Suprapubic skin (tissue), 4 donors: ENCODE data around the gene RASGEF1B. TPM values are rescaled to one million over a fixed set of nuclear protein-coding genes. Genes with fewer than 3 reads are reported as not detected.

Experiments used
- DNase-seq, 2 donors: peaks; one replicate each; pipeline ENCODE4 v3.0.0-alpha.2; 2019; ENCODE audit warnings: low spot score in 2 of 2
- H3K27ac ChIP-seq: fragments of 200-600 bp; sonication (generic); one replicate; pipeline ENCODE4 v1.5.1; 2019
- H3K27me3 ChIP-seq: fragments of 200-600 bp; sonication (generic); one replicate; pipeline ENCODE4 v1.5.1; 2019
- H3K36me3 ChIP-seq: fragments of 200-600 bp; sonication (generic); one replicate; pipeline ENCODE4 v1.5.1; 2019
- H3K4me1 ChIP-seq: fragments of 200-600 bp; sonication (generic); one replicate; pipeline ENCODE4 v1.5.1; 2019
- H3K4me3 ChIP-seq: fragments of 200-600 bp; sonication (generic); one replicate; pipeline ENCODE4 v1.5.1; 2019; ENCODE audit warnings: mild to moderate bottlenecking
- H3K9me3 ChIP-seq: fragments of 200-600 bp; sonication (generic); one replicate; pipeline ENCODE4 v1.5.1; 2019
- CTCF ChIP-seq, 2 donors: fragments of 200-600 bp in 1 of 2; fragments of 450-650 bp in 1 of 2; sonication (generic) in 1 of 2; IDR thresholded peaks; one replicate each; pipeline ENCODE4 v1.5.1; 2016 to 2019; ENCODE audit warnings: antibody characterized with exemption in 2 of 2, mild to moderate bottlenecking in 1 of 2, moderate library complexity in 1 of 2
- EP300 ChIP-seq: sonication (generic); formaldehyde crosslinking; IDR thresholded peaks from one replicate; pipeline ENCODE4 v1.6.1; 2017; ENCODE audit warnings: antibody characterized with exemption
- POLR2A ChIP-seq, 2 donors: fragments of 450-650 bp; IDR thresholded peaks; one replicate each; pipeline ENCODE4 v1.6.1; 2017; ENCODE audit warnings: antibody characterized with exemption in 2 of 2, mild to moderate bottlenecking in 2 of 2, moderate library complexity in 2 of 2
- POLR2AphosphoS5 ChIP-seq, 3 donors: sonication (generic); formaldehyde crosslinking; IDR thresholded peaks; one replicate each; pipeline ENCODE4 v1.6.1; 2017; ENCODE audit warnings: antibody characterized with exemption in 3 of 3
- WGBS: methylation state at CpG from one replicate; pipeline ENCODE4 v1.1.5; 2018; 5-methylcytosine and 5-hydroxymethylcytosine counted together
- total RNA-seq, 4 donors: library from RNA; depleted of rRNA; stranded (reverse); fragments of >200 nt; gene quantifications; one replicate each; pipeline ENCODE4 v1.1.0, GENCODE V29; 2016

RASGEF1B gene
- total RNA-seq, 4 donors from 2014 or later, result 32.4 to 106 (median 63.0) TPM

- H3K9me3 ChIP-seq, result no peaks in the 10 kb centered on the region
- H3K27me3 ChIP-seq, result no peaks in the 10 kb centered on the region
- DNase-seq, result no peak
- H3K4me3 ChIP-seq, result no peak overlapping the region
- H3K36me3 ChIP-seq, result no peaks in the 10 kb centered on the region
- peaks cover 25% of the 10 kb centered on the region for H3K4me1 ChIP-seq
- 79% methylated on average over 4 of the region's 6 CpGs for WGBS
- no peak for TF ChIP-seq EP300
- no peak for TF ChIP-seq CTCF (IDR thresholded peaks at IDR 0.05)
- TF ChIP-seq POLR2A (IDR thresholded peaks at IDR 0.05), result no peak
- TF ChIP-seq POLR2AphosphoS5 (IDR thresholded peaks at IDR 0.05), result no peak
- H3K27ac ChIP-seq, result peak overlapping the region; percentile 65
These were observed 32.7 kb upstream of the RASGEF1B start for GRCh38 chr4:81504112-81505003.

GRCh38 chr4:81503586-81503985, 31.9 kb upstream of the RASGEF1B start:
- TF ChIP-seq POLR2AphosphoS5 (IDR thresholded peaks at IDR 0.05), result no peak
- TF ChIP-seq POLR2A (IDR thresholded peaks at IDR 0.05), result no peak
- TF ChIP-seq EP300, result no peak
- no peak for TF ChIP-seq CTCF (IDR thresholded peaks at IDR 0.05)
- H3K4me3 ChIP-seq, result no peak overlapping the region
- no peaks in the 10 kb centered on the region for H3K36me3 ChIP-seq
- peaks cover 23% of the 10 kb centered on the region for H3K4me1 ChIP-seq
- no peak for DNase-seq
- 93% methylated on average over 4 of the region's 4 CpGs for WGBS
- no peaks in the 10 kb centered on the region for H3K27me3 ChIP-seq
- no peak overlapping the region for H3K27ac ChIP-seq
- no peaks in the 10 kb centered on the region for H3K9me3 ChIP-seq

- H3K27ac ChIP-seq, result no peak overlapping the region
- H3K36me3 ChIP-seq, result no peaks in the 10 kb centered on the region
- no peaks in the 10 kb centered on the region for H3K27me3 ChIP-seq
- TF ChIP-seq POLR2A (IDR thresholded peaks at IDR 0.05) (no peak), CTCF (IDR thresholded peaks at IDR 0.05) (no peak), POLR2AphosphoS5 (IDR thresholded peaks at IDR 0.05) (no peak), EP300 (no peak)
- whole genome bisulfite sequencing, result 89% methylated on average over 4 of the region's 4 CpGs
- DNase-seq, result no peak
- no peak overlapping the region for H3K4me3 ChIP-seq
- peaks cover 19% of the 10 kb centered on the region for H3K4me1 ChIP-seq
- H3K9me3 ChIP-seq, result no peaks in the 10 kb centered on the region
These were observed 30.9 kb upstream of the RASGEF1B start for GRCh38 chr4:81502564-81502963.

GRCh38 chr4:81499840-81500239, 28.1 kb upstream of the RASGEF1B start:
- Histone ChIP-seq H3K27ac (no peak overlapping the region), H3K36me3 (no peaks in the 10 kb centered on the region), H3K9me3 (no peaks in the 10 kb centered on the region), H3K27me3 (no peaks in the 10 kb centered on the region), H3K4me3 (no peak overlapping the region), H3K4me1 (peaks cover 7% of the 10 kb centered on the region)
- no peak for DNase-seq
- WGBS, result 62% methylated on average over 3 of the region's 3 CpGs
- no peak for TF ChIP-seq POLR2A (IDR thresholded peaks at IDR 0.05)
- no peak for TF ChIP-seq CTCF (IDR thresholded peaks at IDR 0.05)
- no peak for TF ChIP-seq EP300
- no peak for TF ChIP-seq POLR2AphosphoS5 (IDR thresholded peaks at IDR 0.05)

GRCh38 chr4:81498551-81499099, 26.9 kb upstream of the RASGEF1B start:
- WGBS, result 68% methylated on average over 1 of the region's 1 CpG
- H3K4me1 ChIP-seq, result peaks cover 8% of the 10 kb centered on the region
- TF ChIP-seq CTCF (IDR thresholded peaks at IDR 0.05), result no peak
- no peak for TF ChIP-seq POLR2AphosphoS5 (IDR thresholded peaks at IDR 0.05)
- no peak for TF ChIP-seq EP300
- TF ChIP-seq POLR2A (IDR thresholded peaks at IDR 0.05), result no peak

More at GRCh38 chr4:81498551-81499099, 26.9 kb upstream of the RASGEF1B start:
- no peak for DNase-seq
- Histone ChIP-seq H3K27me3 (no peaks in the 10 kb centered on the region), H3K9me3 (no peaks in the 10 kb centered on the region), H3K27ac (no peak overlapping the region), H3K36me3 (no peaks in the 10 kb centered on the region), H3K4me3 (no peak overlapping the region)
